ENCODE data around the gene GUCD1. TPM values are rescaled to one million over a fixed set of nuclear protein-coding genes. Genes with fewer than 3 reads are reported as not detected.

Gene GUCD1
- polyA plus RNA-seq, 2 of the 4 experiments (the other 2 are of a cell fraction), result 37.1 to 43.5 TPM

DNA sequence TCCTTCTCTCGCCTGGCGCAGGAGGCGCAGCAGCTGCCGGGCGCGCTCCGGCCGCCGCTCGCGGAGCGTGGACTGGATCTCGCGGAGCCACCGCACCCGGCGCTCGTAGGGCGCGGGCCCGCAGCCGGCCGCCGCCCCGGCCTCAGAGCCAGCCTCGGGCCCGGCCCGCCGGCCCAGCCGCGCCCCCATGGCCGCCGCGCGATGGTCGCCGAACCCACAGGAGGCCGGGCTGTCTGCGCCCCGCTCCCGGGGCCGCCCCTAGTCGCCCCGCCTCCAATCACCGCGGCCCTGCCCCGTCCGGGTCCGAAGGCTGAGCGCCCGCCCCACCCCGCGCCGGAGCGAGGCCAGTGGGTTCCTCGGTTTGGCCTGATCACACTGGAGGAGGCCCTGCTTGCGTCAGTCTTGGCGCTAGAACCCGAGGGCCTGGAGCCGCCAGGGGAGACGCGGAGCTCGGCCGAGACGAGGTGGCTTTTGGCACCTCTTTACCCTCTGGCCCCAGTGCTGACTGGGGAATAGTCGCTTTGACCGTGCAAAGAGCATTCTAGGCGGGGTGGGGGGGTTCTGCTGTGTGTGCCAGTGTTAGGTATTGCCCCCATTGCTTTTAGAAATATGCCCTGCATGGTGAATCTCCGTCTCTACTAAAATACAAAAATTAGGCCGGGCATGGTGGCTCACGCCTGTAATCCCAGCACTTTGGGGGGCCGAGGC is 38.1 kb upstream of the GUCD1 start, which contains the start of gene LRRC75B:
Gene LRRC75B (minus strand): TSS at position 223 of the 708 bp plus-strand sequence. CDS start 34 bp downstream, at position 189.
- Histone ChIP-seq H3K4me3 (peak within 1 kb of the TSS; percentile 79), H3K4me2 (peak within 1 kb of the TSS; percentile 94), H3K27ac (peak within 1 kb of the TSS; percentile 89 to 100), H3K4me1 (peaks cover 15% of the 10 kb centered on the region), H3K9me3 (no peaks in the 10 kb centered on the region)
- POLR2A ChIA-PET, result interaction anchor here (0.6 to 0.7 kb wide), 2 partner anchors 11 to 17 kb away, joined by 3 to 7 read pairs; no protein-coding TSS in a partner anchor
- no peak for FAIRE-seq
- peak; percentile 89 to 95 for ATAC-seq
- CTCF ChIA-PET, result no interaction called here
- TF ChIP-seq MAX (IDR thresholded peaks at IDR 0.05), result peak; percentile 38; the same call in 1 of the 2 replicates
- TF ChIP-seq POLR2A (IDR thresholded peaks at IDR 0.05; ENCODE audit: low read length), result peak; percentile 68
- peak in 1 of 2 experiments; percentile 57; a peak in 1 of 5 replicates for TF ChIP-seq JUN (IDR thresholded peaks at IDR 0.05)
- peak; percentile 19; the same call in 1 of the 2 replicates for TF ChIP-seq PHF8 (IDR thresholded peaks at IDR 0.05; ENCODE audit: borderline replicate concordance, low read depth)
- TF ChIP-seq CHD2 (IDR thresholded peaks at IDR 0.05; ENCODE audit: low read length, partially characterized antibody), result no peak
- DNase-seq (ENCODE audit: low read depth in 1 of 2, low spot score in 1 of 2), result peak; percentile 80 to 82
- 57% methylated on average over 5 of the region's 72 CpGs for WGBS (ENCODE audit: missing lambda C conversion rate)

DNA sequence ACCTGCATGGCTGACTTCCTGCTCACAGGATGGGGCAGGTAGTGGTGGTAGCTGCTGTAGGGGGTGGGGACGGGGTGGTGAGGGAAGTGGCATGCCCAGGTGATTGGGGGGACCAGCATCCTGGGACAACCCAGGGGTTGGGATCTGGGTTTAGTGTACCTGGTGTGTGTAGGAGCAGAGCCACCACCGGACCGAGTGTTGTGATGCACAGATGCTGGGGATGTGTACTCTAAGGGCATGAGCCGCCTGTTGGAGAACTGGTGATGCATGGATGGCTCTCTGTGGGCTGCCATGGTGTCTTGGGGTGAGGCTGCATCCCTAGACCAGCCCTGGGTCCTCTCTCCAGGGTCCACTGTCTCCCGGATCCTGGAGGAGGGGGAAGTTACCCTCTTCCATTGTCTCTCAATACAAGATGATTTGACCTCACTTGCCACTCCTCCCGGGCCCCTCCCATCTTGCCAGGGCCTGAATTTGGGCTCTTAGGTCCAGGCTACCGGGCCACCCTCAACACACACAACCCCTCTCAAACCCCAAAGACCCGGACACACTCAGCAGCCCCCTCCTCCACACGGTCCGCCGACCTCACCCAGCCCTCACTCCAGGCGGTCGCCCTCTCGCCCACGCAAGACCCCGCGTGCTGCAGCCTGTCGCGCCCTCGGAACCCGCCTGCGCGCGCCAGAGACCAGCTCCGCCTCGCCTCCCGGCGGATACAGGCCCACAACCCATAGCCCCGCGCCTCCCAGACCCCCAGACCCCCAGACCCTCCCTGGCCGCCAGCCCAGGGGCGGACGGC is 37.3 kb upstream of the GUCD1 start:
- ChIA-PET CTCF (interaction anchor here (1.2 kb wide), 1 partner anchor 8 kb away, joined by 3 read pairs; no protein-coding TSS in a partner anchor), POLR2A (no interaction called here)
- TF ChIP-seq FOSB (CRISPR knock-in tag; IDR thresholded peaks at IDR 0.05), result no peak
- TF ChIP-seq, protein P1, sequence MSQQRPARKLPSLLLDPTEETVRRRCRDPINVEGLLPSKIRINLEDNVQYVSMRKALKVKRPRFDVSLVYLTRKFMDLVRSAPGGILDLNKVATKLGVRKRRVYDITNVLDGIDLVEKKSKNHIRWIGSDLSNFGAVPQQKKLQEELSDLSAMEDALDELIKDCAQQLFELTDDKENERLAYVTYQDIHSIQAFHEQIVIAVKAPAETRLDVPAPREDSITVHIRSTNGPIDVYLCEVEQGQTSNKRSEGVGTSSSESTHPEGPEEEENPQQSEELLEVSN (IDR thresholded peaks at IDR 0.05; ENCODE audit: borderline replicate concordance, low read depth), result 0 out of 2 replicates have a peak, but pooled peaks have one; percentile 28
- no peaks in the 10 kb centered on the region for H3K9me3 ChIP-seq
- peak overlapping the region; percentile 89 to 100 for H3K27ac ChIP-seq
- peak overlapping the region; percentile 94 for H3K4me2 ChIP-seq
- DNase-seq (ENCODE audit: low read depth in 1 of 2, low spot score in 1 of 2) (peak in 1 of 2 experiments; percentile 32), ATAC-seq (peak; percentile 47 to 54; a peak in 5 of 6 replicates), FAIRE-seq (no peak)
- 19% methylated on average over 7 of the region's 33 CpGs for WGBS (ENCODE audit: missing lambda C conversion rate)
- H3K4me3 ChIP-seq, result peak overlapping the region; percentile 79
- H3K4me1 ChIP-seq, result peaks cover 15% of the 10 kb centered on the region

GRCh38 chr22:24591286-24591830 is 36.4 kb upstream of the GUCD1 start:
- H3K4me1 ChIP-seq, result peaks cover 15% of the 10 kb centered on the region
- no peak overlapping the region for H3K4me2 ChIP-seq
- H3K4me3 ChIP-seq, result no peak overlapping the region
- no peaks in the 10 kb centered on the region for H3K9me3 ChIP-seq
- ATAC-seq, result no peak
- WGBS (ENCODE audit: missing lambda C conversion rate), result 88% methylated on average over 3 of the region's 6 CpGs
- ChIA-PET POLR2A (no interaction called here), CTCF (interaction anchor here (1.2 kb wide), 1 partner anchor 9 kb away, joined by 3 read pairs; no protein-coding TSS in a partner anchor)
- TF ChIP-seq, protein P1 (IDR thresholded peaks at IDR 0.05; ENCODE audit: borderline replicate concordance, low read depth), result no peak
- TF ChIP-seq ZNF302 (CRISPR knock-in tag; IDR thresholded peaks at IDR 0.05) (no peak), REST (IDR thresholded peaks at IDR 0.05) (no peak), FOSL2 (IDR thresholded peaks at IDR 0.05) (no peak), FOSL2 (CRISPR knock-in tag; IDR thresholded peaks at IDR 0.05) (no peak)
- no peak for FAIRE-seq
- peak overlapping the region in 1 of 2 experiments; percentile 100; a peak in 3 of 6 replicates for H3K27ac ChIP-seq
- no peak for DNase-seq (ENCODE audit: low read depth in 1 of 2, low spot score in 1 of 2)
